Parathyroid adenoma (tissue), 2 donors: ENCODE results near the gene NFATC4.

ENCODE experiments used
- H2AFZ ChIP-seq: fragments of 300-600 bp; sonication (generic); one replicate; pipeline ENCODE4 v1.7.0; 2017; ENCODE audit warnings: antibody characterized with exemption, mild to moderate bottlenecking
- H3K27ac ChIP-seq: fragments of 300-600 bp; sonication (generic); one replicate; pipeline ENCODE4 v1.7.0; 2017
- H3K27me3 ChIP-seq: fragments of 300-600 bp; sonication (generic); one replicate; pipeline ENCODE4 v1.7.0; 2017; ENCODE audit warnings: low read length; ENCODE audit not compliant: control insufficient read depth, insufficient read depth
- H3K36me3 ChIP-seq: fragments of 300-600 bp; sonication (generic); one replicate; pipeline ENCODE4 v1.7.0; 2017; ENCODE audit warnings: low read length; ENCODE audit not compliant: control insufficient read depth, insufficient read depth
- H3K4me1 ChIP-seq: fragments of 300-600 bp; sonication (generic); one replicate; pipeline ENCODE4 v1.7.0; 2017; ENCODE audit warnings: control low read depth
- H3K4me2 ChIP-seq: fragments of 300-600 bp; sonication (generic); one replicate; pipeline ENCODE4 v1.7.0; 2017; ENCODE audit warnings: low read length
- H3K4me3 ChIP-seq: fragments of 300-600 bp; sonication (generic); one replicate; pipeline ENCODE4 v1.7.0; 2017; ENCODE audit warnings: low read depth, low read length
- H3K79me2 ChIP-seq: fragments of 300-600 bp; sonication (generic); one replicate; pipeline ENCODE4 v1.7.0; 2017; ENCODE audit warnings: control low read depth
- H3K9ac ChIP-seq: fragments of 300-600 bp; sonication (generic); one replicate; pipeline ENCODE4 v1.7.0; 2017; ENCODE audit warnings: mild to moderate bottlenecking
- H3K9me3 ChIP-seq: fragments of 300-600 bp; sonication (generic); one replicate; pipeline ENCODE4 v1.7.0; 2017; ENCODE audit warnings: low read length; ENCODE audit not compliant: control insufficient read depth
- CTCF ChIP-seq: fragments of 300-600 bp; sonication (generic); IDR thresholded peaks from one replicate; pipeline ENCODE4 v1.7.0; 2017; ENCODE audit warnings: antibody characterized with exemption, mild to moderate bottlenecking
- donor health status: primary hyperparathyroidism.

Gene NFATC4

GRCh38 chr14:24365600-24366412, 2.2 kb upstream of the NFATC4 start:
- no peaks in the 10 kb centered on the region for H3K27me3 ChIP-seq
- peak overlapping the region; percentile 87 for H3K27ac ChIP-seq
- peaks cover 19% of the 10 kb centered on the region for H3K4me1 ChIP-seq
- H3K4me2 ChIP-seq, result peak overlapping the region; percentile 99
- H3K4me3 ChIP-seq, result peak overlapping the region; percentile 87
- H3K9me3 ChIP-seq, result no peaks in the 10 kb centered on the region
- peak overlapping the region; percentile 91 for H2AFZ ChIP-seq
- peak; percentile 94 for TF ChIP-seq CTCF
- no peak overlapping the region for H3K9ac ChIP-seq
- H3K36me3 ChIP-seq, result no peaks in the 10 kb centered on the region
- H3K79me2 ChIP-seq, result no peaks in the 10 kb centered on the region

GRCh38 chr14:24366413-24366720, 1.6 kb upstream of the NFATC4 start:
- Histone ChIP-seq H3K9me3 (no peaks in the 10 kb centered on the region), H3K79me2 (no peaks in the 10 kb centered on the region), H3K4me1 (peaks cover 20% of the 10 kb centered on the region), H3K27me3 (no peaks in the 10 kb centered on the region), H3K27ac (peak overlapping the region; percentile 87), H3K4me2 (peak overlapping the region; percentile 99), H3K4me3 (peak overlapping the region; percentile 87), H3K9ac (peak overlapping the region; percentile 40), H2AFZ (peak overlapping the region; percentile 91), H3K36me3 (no peaks in the 10 kb centered on the region)
- TF ChIP-seq CTCF, result no peak

- peak overlapping the region; percentile 87 for H3K27ac ChIP-seq
- H3K79me2 ChIP-seq, result no peaks in the 10 kb centered on the region
- no peaks in the 10 kb centered on the region for H3K27me3 ChIP-seq
- H2AFZ ChIP-seq, result peak overlapping the region; percentile 91
- H3K4me3 ChIP-seq, result peak overlapping the region; percentile 87
- peak overlapping the region; percentile 40 for H3K9ac ChIP-seq
- TF ChIP-seq CTCF, result no peak
- H3K4me2 ChIP-seq, result peak overlapping the region; percentile 99
- no peaks in the 10 kb centered on the region for H3K36me3 ChIP-seq
- no peaks in the 10 kb centered on the region for H3K9me3 ChIP-seq
- H3K4me1 ChIP-seq, result peaks cover 20% of the 10 kb centered on the region
Observed at GRCh38 chr14:24366721-24367513, 1.1 kb upstream of the NFATC4 start.

- peak overlapping the region; percentile 87 for H3K4me3 ChIP-seq
- peak overlapping the region; percentile 17 for H3K9ac ChIP-seq
- H3K4me1 ChIP-seq, result peaks cover 20% of the 10 kb centered on the region
Observed at GRCh38 chr14:24368212-24368561, 203 bp downstream of the NFATC4 start.

More at GRCh38 chr14:24368212-24368561, 203 bp downstream of the NFATC4 start:
- peak overlapping the region; percentile 69 for H3K27ac ChIP-seq
- no peaks in the 10 kb centered on the region for H3K9me3 ChIP-seq
- no peaks in the 10 kb centered on the region for H3K27me3 ChIP-seq
- no peaks in the 10 kb centered on the region for H3K36me3 ChIP-seq
- H3K79me2 ChIP-seq, result no peaks in the 10 kb centered on the region
- H3K4me2 ChIP-seq, result peak overlapping the region; percentile 99
- peak overlapping the region; percentile 96 for H2AFZ ChIP-seq
- TF ChIP-seq CTCF, result no peak
